GM12864 (cell line): ENCODE results near the gene FERMT3.

ENCODE experiments used
- DNase-seq: peaks from one replicate; pipeline ENCODE4 v3.0.0-alpha.2; 2011; ENCODE audit warnings: low read depth
- H3K4me3 ChIP-seq: 2 replicates; pipeline ENCODE4 v1.5.1; 2011; ENCODE audit warnings: mild to moderate bottlenecking, low read depth, low read length, control low read depth
- TF ChIP-seq, protein P1 (sequence below): IDR thresholded peaks from 2 replicates; pipeline ENCODE4 v1.5.1; 2011; ENCODE audit warnings: low read depth, mild to moderate bottlenecking, moderate library complexity, low read length, control low read depth, inconsistent platforms; ENCODE audit errors: missing control alignments

The FERMT3 gene

GRCh38 chr11:64180891-64181290, 25.6 kb upstream of the FERMT3 start:
- DNase-seq: no peak
- H3K4me3 ChIP-seq: no peak overlapping the region
- TF ChIP-seq, protein P1, sequence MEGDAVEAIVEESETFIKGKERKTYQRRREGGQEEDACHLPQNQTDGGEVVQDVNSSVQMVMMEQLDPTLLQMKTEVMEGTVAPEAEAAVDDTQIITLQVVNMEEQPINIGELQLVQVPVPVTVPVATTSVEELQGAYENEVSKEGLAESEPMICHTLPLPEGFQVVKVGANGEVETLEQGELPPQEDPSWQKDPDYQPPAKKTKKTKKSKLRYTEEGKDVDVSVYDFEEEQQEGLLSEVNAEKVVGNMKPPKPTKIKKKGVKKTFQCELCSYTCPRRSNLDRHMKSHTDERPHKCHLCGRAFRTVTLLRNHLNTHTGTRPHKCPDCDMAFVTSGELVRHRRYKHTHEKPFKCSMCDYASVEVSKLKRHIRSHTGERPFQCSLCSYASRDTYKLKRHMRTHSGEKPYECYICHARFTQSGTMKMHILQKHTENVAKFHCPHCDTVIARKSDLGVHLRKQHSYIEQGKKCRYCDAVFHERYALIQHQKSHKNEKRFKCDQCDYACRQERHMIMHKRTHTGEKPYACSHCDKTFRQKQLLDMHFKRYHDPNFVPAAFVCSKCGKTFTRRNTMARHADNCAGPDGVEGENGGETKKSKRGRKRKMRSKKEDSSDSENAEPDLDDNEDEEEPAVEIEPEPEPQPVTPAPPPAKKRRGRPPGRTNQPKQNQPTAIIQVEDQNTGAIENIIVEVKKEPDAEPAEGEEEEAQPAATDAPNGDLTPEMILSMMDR: no peak

- TF ChIP-seq, protein P1: no peak
- no peak overlapping the region for H3K4me3 ChIP-seq
- no peak for DNase-seq
Observed at GRCh38 chr11:64181506-64182411, 24.8 kb upstream of the FERMT3 start.

DNA sequence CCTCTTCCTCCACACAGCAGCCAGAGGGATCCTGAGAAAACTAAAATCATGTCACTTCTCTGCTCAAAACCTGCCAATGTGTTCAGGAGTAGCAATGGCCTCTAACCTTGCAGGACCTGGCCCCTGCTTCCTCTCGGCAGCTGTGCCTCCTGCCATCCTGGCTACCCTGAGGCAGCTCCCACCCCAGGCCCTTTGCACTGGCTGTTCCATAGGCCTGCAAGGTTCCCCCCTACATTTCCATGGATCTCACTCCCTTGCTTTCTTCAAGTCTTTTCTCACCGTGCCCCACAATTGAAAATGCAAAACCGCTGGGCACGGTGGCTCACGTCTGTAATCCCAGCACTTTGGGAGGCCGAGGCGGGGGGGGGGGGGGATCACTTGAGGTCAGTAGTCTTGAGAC, 22.6 kb upstream of the FERMT3 start:
- TF ChIP-seq, protein P1: no peak
- no peak for DNase-seq
- H3K4me3 ChIP-seq: no peak overlapping the region; the same call in 1 of the 2 replicates

DNA sequence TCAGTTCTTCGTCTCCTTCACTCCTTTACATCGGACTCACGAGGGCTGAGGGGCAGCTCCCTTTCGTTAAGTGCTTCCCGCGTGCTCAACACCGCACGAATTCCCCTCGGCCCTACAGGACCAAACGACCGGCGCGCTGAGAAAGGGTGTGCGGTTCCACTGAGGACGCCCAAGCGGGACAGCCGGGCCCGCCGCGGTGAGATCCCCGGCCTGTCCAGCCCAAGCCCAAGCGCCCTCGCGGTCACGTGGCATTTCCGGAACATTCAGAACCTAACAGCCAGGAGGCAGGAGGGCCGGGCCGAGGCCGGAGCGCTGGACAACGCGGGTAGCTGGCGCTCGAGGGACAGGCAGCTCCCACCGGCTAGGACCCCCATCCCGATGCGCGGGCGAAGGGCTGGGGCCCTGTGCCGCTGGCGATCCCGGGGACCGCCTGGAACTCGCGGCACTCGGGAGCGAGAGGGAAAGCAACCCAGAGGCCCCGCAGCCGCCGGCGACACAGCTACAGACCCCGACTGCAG, 21.3 kb upstream of the FERMT3 start:
- peak overlapping the region; percentile 64 for H3K4me3 ChIP-seq
- TF ChIP-seq, protein P1: no peak
- DNase-seq: no peak

DNA sequence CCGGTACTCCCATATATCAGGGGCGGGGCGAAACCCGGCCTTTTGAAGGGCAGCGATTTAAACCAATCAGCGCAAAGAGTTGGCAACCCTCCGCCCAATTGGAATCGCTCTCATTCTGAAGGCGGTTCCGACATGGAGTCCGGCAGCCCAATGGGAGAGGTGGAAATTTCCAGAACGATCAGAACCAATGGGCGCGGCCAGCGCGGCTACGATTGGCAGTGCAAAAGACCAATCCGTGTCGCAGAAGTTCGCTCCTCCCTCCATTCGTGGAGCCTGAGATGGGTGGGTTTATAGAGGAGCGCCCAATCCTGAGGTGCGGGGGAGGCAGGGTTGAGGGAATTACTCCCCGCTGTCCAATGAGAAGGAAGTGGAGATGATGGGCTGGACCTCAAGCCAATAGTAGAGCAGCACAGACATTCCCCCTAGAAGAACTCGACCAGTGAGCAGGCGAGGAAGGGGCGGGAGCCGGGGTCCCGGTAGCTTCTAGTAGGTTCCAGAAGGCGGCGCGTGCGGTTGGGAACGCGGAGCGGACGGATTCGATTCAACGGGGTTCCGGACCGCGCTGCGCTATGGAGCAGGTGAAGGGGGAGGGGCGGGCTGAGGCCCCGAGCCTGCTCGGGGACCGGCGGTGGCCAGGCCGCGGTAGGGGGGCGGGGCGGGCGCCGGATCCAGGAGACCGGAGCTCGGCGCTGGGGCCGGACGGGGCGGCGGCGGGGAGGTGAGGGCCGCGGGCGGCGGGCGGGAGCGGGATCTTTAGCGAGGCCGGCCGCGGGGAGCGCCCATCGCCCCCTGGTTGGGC, 20.6 kb upstream of the FERMT3 start, which contains the start of gene STIP1:
Gene STIP1 (plus strand): TSS at position 479 of the 799 bp plus-strand sequence. CDS start 91 bp downstream, at position 570.
- peak; percentile 100 for DNase-seq
- TF ChIP-seq, protein P1: peak; percentile 39
- H3K4me3 ChIP-seq: peak within 1 kb of the TSS; percentile 64

DNA sequence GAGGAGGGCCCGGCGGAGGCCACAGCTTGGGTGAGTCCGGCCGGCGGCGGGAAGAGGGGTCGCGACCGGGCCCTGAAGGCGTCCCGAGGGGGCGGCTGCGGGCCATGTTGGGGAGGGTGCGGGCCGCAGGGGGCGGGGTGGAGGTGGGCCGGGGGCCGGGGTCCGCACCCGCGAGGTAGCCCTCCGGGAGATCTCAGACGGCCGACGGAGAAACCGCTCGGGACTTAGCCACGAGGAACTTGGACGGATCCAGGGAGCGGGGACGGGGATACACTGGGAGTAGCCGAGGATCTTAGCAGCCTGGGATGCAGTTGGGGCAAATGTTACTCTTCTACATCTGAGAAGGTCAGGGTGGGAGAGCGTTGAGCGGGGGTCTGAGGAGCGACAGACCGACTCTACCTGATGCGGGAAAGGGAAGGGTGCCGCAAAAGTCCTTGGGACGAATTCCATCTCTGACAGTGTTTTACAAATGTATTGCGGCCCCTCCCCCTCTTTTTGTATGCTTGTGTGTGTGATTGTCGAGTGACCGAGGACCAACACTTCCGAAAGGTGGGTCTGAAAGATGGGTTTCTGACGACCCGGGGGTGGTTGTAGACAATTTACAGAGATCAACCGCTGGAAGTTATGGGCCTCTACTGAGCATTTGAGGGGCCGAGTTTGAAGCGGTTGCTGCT, 19.9 kb upstream of the FERMT3 start:
- DNase-seq: no peak
- TF ChIP-seq, protein P1: no peak
- no peak overlapping the region for H3K4me3 ChIP-seq
